Body of pancreas (tissue), 4 donors: ENCODE data around the gene SAMD9L. TPM values are rescaled to one million over a fixed set of nuclear protein-coding genes. Genes with fewer than 3 reads are reported as not detected.

Experiments used
- ATAC-seq: fragments of 150-250 bp; one replicate; pipeline ENCODE4 v1.9.1; 2016
- DNase-seq, 4 donors: peaks; one replicate each; pipeline ENCODE4 v3.0.0-alpha.2; 2019
- H3K27ac ChIP-seq, 4 donors: fragments of 200-600 bp; sonication (generic); 1 replicate in 3 of 4; 2 replicates in 1 of 4; pipeline versions ENCODE4 v1.5.1 to v1.6.1; 2016 to 2019; ENCODE audit warnings: mild to moderate bottlenecking in 1 of 4, mixed read lengths in 1 of 4, moderate library complexity in 1 of 4
- H3K27me3 ChIP-seq, 2 donors: fragments of 200-600 bp; sonication (generic); one replicate each; pipeline ENCODE4 v1.6.0; 2016; ENCODE audit warnings: mild to moderate bottlenecking in 1 of 2
- H3K36me3 ChIP-seq, 2 donors: fragments of 200-600 bp; sonication (generic); replicated peaks in 1 of 2; 2 replicates each; pipeline ENCODE4 v1.5.1; 2016; ENCODE audit warnings: low read depth in 2 of 2; ENCODE audit not compliant: insufficient read depth in 1 of 2
- H3K4me1 ChIP-seq: fragments of 200-600 bp; sonication (generic); one replicate; pipeline ENCODE4 v1.6.0; 2016
- H3K4me3 ChIP-seq, 2 donors: fragments of 200-600 bp; sonication (generic); 1 replicate in 1 of 2; 2 replicates in 1 of 2; pipeline ENCODE4 v1.5.1; 2016 to 2019
- H3K9me3 ChIP-seq, 3 donors: fragments of 200-600 bp; sonication (generic); 1 replicate in 2 of 3; 2 replicates in 1 of 3; pipeline ENCODE4 v1.5.1; 2016
- POLR2A ChIP-seq, 3 donors: fragments of 450-650 bp; IDR thresholded peaks; one replicate each; pipeline ENCODE4 v1.6.1; 2016; ENCODE audit warnings: antibody characterized with exemption in 3 of 3, mild to moderate bottlenecking in 2 of 3
- WGBS, 2 donors: methylation state at CpG; one replicate each; pipeline ENCODE4 v1.1.5; 2017; 5-methylcytosine and 5-hydroxymethylcytosine counted together
- intact Hi-C: fragments of 100-400 bp; cut with DNase I; formaldehyde crosslinking; loops from one replicate; pipeline ENCODE4 v1.15.1; 2023
- total RNA-seq, 2 donors: library from RNA; depleted of rRNA; stranded (reverse); fragments of >200 nt; gene quantifications; one replicate each; pipeline ENCODE4 v1.1.0, GENCODE V29; 2016
- TF ChIP-seq, protein P1 (sequence below), 7 experiments: fragments of 450-650 bp in 4 of 7; fragments of 200-600 bp in 3 of 7; sonication (generic) in 3 of 7; IDR thresholded peaks; one replicate each; pipeline ENCODE4 v1.5.1; 2016 to 2019; ENCODE audit warnings: antibody characterized with exemption in 7 of 7

The SAMD9L gene
- total RNA-seq, 2 donors from 2014 or later, result 5.4 to 6.6 TPM

DNA sequence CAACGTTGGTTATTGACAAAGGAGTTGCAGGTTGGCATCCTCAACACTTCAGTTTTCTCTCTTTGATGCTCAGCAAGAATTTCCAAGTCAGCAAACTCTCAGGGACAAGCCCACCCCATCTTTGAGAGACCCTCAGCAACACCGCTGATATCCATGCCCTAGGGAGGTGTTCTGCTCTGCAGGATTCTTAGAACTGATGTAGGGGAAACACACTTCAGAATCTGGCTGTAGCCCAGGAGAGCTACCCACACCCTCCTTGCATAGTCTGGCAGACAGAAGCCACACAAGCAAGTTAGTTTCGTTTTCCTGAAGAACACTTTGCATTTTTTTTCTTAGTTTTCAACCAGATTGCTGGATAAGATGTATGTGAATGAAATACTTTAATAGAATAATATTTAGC is 822 bp downstream of the SAMD9L start:
- intact Hi-C loops, result no loop called here
- DNase-seq, result peak in 3 of 4 donors; percentile 10 to 27 (median 18)

DNA sequence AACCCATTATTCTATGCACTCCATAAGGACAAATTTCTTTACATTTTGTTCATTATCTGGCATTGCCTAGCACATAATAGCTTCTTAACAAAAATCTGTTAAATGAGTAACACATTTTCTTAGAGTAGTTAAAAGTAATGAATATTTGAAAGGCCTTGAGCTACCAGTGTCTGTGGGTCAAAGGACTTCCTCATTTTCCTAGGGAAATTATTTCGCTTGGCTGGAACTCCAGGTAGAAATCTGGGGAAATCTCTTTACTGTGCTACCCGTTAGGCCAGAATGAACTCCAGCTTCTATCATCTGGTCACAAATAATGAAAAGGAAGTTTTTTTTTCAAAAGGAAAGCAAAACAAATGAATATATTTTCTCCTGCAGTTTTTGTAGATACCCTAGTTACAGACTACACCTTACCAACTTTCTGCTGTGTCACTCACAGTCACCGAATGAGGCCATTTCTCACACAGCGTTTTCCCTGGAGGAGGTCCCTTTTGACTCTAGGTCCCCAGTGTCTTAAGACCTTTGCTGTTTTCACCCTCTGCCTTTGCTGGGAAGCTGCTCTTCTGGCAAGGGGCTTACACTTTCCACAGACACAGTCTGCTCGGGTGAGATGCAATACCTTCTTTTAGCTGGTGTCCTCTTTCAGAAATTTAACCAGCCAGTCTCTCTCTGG is 1.6 kb downstream of the SAMD9L start:
- no peaks in the 10 kb centered on the region for H3K4me1 ChIP-seq
- H3K36me3 ChIP-seq, result no peaks in the 10 kb centered on the region
- 62 to 73% methylated on average over 5 of the region's 5 CpGs for WGBS, 2 donors
- intact Hi-C loops, result no loop called here
- DNase-seq (no peak), ATAC-seq (no peak)
- no peaks in the 10 kb centered on the region for H3K9me3 ChIP-seq
- no peak overlapping the region for H3K4me3 ChIP-seq
- no peaks in the 10 kb centered on the region for H3K27me3 ChIP-seq
- peak overlapping the region in 1 of 4 donors; percentile 3 for H3K27ac ChIP-seq
- TF ChIP-seq POLR2A (IDR thresholded peaks at IDR 0.05), result no peak
- TF ChIP-seq, protein P1, sequence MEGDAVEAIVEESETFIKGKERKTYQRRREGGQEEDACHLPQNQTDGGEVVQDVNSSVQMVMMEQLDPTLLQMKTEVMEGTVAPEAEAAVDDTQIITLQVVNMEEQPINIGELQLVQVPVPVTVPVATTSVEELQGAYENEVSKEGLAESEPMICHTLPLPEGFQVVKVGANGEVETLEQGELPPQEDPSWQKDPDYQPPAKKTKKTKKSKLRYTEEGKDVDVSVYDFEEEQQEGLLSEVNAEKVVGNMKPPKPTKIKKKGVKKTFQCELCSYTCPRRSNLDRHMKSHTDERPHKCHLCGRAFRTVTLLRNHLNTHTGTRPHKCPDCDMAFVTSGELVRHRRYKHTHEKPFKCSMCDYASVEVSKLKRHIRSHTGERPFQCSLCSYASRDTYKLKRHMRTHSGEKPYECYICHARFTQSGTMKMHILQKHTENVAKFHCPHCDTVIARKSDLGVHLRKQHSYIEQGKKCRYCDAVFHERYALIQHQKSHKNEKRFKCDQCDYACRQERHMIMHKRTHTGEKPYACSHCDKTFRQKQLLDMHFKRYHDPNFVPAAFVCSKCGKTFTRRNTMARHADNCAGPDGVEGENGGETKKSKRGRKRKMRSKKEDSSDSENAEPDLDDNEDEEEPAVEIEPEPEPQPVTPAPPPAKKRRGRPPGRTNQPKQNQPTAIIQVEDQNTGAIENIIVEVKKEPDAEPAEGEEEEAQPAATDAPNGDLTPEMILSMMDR (IDR thresholded peaks at IDR 0.05), result no peak

More for the DNA sequence above, 822 bp downstream of the SAMD9L start:
- Histone ChIP-seq H3K4me3 (peak overlapping the region in 1 of 2 donors; percentile 12), H3K9me3 (no peaks in the 10 kb centered on the region), H3K27me3 (no peaks in the 10 kb centered on the region), H3K36me3 (no peaks in the 10 kb centered on the region), H3K27ac (peak overlapping the region in 1 of 4 donors; percentile 44), H3K4me1 (no peaks in the 10 kb centered on the region)
- ATAC-seq, result peak; percentile 47
- TF ChIP-seq, protein P1 (IDR thresholded peaks at IDR 0.05), result no peak
- TF ChIP-seq POLR2A (IDR thresholded peaks at IDR 0.05), result no peak
- 18 to 25% methylated on average over 3 of the region's 3 CpGs for WGBS, 2 donors

DNA sequence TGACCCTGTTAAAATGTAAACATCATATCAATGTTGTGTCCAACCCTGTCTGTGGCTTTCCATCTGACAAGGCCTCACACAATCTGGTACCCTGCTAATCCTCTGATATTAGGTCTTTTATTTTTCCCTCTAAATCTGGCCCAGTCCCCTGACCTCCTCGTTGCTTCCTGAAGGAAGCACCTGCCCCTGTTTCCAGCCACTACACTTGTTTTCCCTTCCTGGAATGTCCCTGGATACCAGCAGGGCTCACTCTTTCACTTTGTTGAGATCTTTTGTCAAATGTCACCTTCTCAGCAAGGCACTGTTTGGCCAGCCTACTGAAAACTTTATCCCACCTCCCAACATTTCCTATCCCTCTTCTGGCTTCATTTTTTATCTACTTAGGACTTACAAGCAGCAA is 2.1 kb downstream of the SAMD9L start:
- intact Hi-C loops, result no loop called here
- ATAC-seq, result no peak
- Histone ChIP-seq H3K27ac (no peak overlapping the region), H3K4me3 (no peak overlapping the region), H3K27me3 (no peaks in the 10 kb centered on the region), H3K4me1 (no peaks in the 10 kb centered on the region), H3K9me3 (no peaks in the 10 kb centered on the region), H3K36me3 (no peaks in the 10 kb centered on the region)
- TF ChIP-seq POLR2A (IDR thresholded peaks at IDR 0.05), result no peak
- TF ChIP-seq, protein P1 (IDR thresholded peaks at IDR 0.05), result no peak
- no peak for DNase-seq
- WGBS, 2 donors, result 18 to 22% methylated on average over 1 of the region's 1 CpG

DNA sequence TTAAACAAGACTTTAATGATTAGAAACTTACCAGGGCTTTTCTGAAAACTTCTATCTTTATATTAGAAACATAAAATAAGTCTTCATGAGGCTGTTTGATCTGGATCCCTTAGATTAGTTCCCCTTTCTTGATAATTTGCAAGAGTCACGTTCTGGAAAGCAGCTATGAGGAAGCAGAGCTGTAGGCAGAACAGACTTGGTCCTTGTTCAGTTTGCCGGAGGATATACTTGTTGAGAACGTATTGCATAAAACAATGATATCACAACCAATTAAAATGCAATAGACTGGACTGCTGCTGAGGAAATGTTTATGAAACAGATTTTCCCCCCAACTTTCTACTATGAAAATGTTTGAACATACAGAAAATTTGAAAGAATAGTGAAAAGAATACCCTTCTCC is 2.8 kb downstream of the SAMD9L start:
- Histone ChIP-seq H3K27ac (no peak overlapping the region), H3K4me3 (no peak overlapping the region), H3K4me1 (no peaks in the 10 kb centered on the region), H3K9me3 (no peaks in the 10 kb centered on the region), H3K36me3 (no peaks in the 10 kb centered on the region), H3K27me3 (no peaks in the 10 kb centered on the region)
- 43 to 47% methylated on average over 3 of the region's 3 CpGs for WGBS, 2 donors
- ATAC-seq (no peak), DNase-seq (no peak)
- TF ChIP-seq, protein P1 (IDR thresholded peaks at IDR 0.05), result no peak
- no peak for TF ChIP-seq POLR2A (IDR thresholded peaks at IDR 0.05)
- intact Hi-C loops, result no loop called here

DNA sequence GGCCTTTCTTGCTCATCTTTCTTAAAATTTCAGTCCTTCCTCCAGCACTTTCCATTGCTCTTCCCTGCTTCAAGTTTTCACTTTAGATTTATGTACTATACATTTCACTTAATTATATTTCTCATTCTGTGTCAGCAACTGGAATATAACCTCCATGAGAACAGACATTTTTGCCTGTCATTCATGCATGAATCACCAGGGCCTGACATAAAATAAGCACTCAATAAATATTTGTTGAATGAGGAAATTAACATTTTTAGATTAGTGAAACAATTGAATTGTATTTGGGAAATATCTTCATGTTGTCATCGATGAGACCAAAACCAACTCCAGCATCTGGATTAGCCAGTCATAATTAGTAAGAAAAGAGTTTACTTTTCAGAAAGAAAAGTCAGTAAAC is 6.1 kb downstream of the SAMD9L start:
- TF ChIP-seq, protein P1 (IDR thresholded peaks at IDR 0.05), result no peak
- TF ChIP-seq POLR2A (IDR thresholded peaks at IDR 0.05), result no peak
- Histone ChIP-seq H3K4me1 (no peaks in the 10 kb centered on the region), H3K9me3 (no peaks in the 10 kb centered on the region), H3K27ac (no peak overlapping the region), H3K27me3 (no peaks in the 10 kb centered on the region), H3K36me3 (no peaks in the 10 kb centered on the region), H3K4me3 (no peak overlapping the region)
- intact Hi-C loops, result no loop called here
- DNase-seq (no peak), ATAC-seq (no peak)
- 84 to 88% methylated on average over 1 of the region's 1 CpG for WGBS, 2 donors
